Endothelial cell of umbilical vein (primary cell): ENCODE measurements around the gene TMEM170A. TPM values are rescaled to one million over a fixed set of nuclear protein-coding genes. Genes with fewer than 3 reads are reported as not detected.

Experiments used
- BruUV-seq: library from RNA; stranded (reverse); fragments of 400-500 nt; replicated peaks from 2 replicates; lab custom pipeline; 2021; lab: Mats Ljungman, UMichigan
- CTCF ChIA-PET: fragments of 300-600, 350-600 bp; sonication (Branson Sonifier 250); formaldehyde crosslinking; loops from one replicate; lab custom pipeline; 2021; ENCODE audit warnings: antibody characterized with exemption, inconsistent platforms; lab: Charles Lee
- POLR2A ChIA-PET: fragments of 300-600, 350-600 bp; sonication (Branson Sonifier 250); formaldehyde crosslinking; loops from one replicate; lab custom pipeline; 2021; ENCODE audit warnings: antibody characterized with exemption, inconsistent platforms; lab: Charles Lee
- DNase-seq: peaks from one replicate; pipeline ENCODE4 v3.0.0-alpha.2; 2011; ENCODE audit warnings: low read depth, low spot score
- FAIRE-seq: peaks from 2 replicates; lab custom pipeline; 2011; peaks lifted over from hg19 to GRCh38; lab: Jason Lieb, UNC
- H2AFZ ChIP-seq: 2 replicates; pipeline ENCODE4 v1.6.0; 2012; ENCODE audit warnings: low read depth, low read length, control low read depth, inconsistent platforms
- H3K27ac ChIP-seq: 2 replicates; pipeline ENCODE4 v1.5.1; 2011; ENCODE audit warnings: low read depth, mild to moderate bottlenecking, control low read depth, low read length, moderate library complexity; ENCODE audit not compliant: insufficient read depth
- H3K27me3 ChIP-seq, 2 experiments: 2 replicates each; pipeline versions ENCODE4 v1.6.0 to v1.6.1; 2011; ENCODE audit warnings: low read length in 2 of 2, mixed read lengths in 1 of 2; ENCODE audit not compliant: control insufficient read depth in 2 of 2, insufficient read depth in 2 of 2
- H3K36me3 ChIP-seq, 2 experiments: 2 replicates in 1 of 2; 3 replicates in 1 of 2; pipeline ENCODE4 v1.5.1; 2011; ENCODE audit warnings: low read length in 2 of 2, mild to moderate bottlenecking in 1 of 2, moderate library complexity in 1 of 2; ENCODE audit not compliant: control insufficient read depth in 2 of 2, insufficient read depth in 2 of 2; ENCODE audit errors: extremely low read depth in 1 of 2
- H3K4me1 ChIP-seq: 3 replicates; pipeline ENCODE4 v1.5.1; 2011; ENCODE audit warnings: mild to moderate bottlenecking, low read length; ENCODE audit not compliant: control insufficient read depth, insufficient read depth; ENCODE audit errors: extremely low read depth
- H3K4me2 ChIP-seq: 2 replicates; pipeline ENCODE4 v1.6.1; 2011; ENCODE audit warnings: low read length, control low read depth, mixed read lengths; ENCODE audit not compliant: insufficient read depth
- H3K4me3 ChIP-seq, 3 experiments: fragments of 200-600 bp in 1 of 3; sonication (generic), shearing (Covaris generic) in 1 of 3; replicated peaks in 1 of 3; 2 replicates each; pipeline ENCODE4 v1.5.1; 2011 to 2016; ENCODE audit warnings: control low read depth in 3 of 3, low read length in 3 of 3, mild to moderate bottlenecking in 2 of 3, inconsistent platforms in 1 of 3, low read depth in 1 of 3, moderate library complexity in 1 of 3; ENCODE audit not compliant: insufficient read depth in 1 of 3
- H3K79me2 ChIP-seq: 2 replicates; pipeline ENCODE4 v1.6.0; 2012; ENCODE audit warnings: low read length, inconsistent platforms; ENCODE audit not compliant: control insufficient read depth, insufficient read depth
- H3K9ac ChIP-seq: replicated peaks from 2 replicates; pipeline ENCODE3; 2011; ENCODE audit warnings: low read length, control low read depth; ENCODE audit not compliant: insufficient read depth; ENCODE audit errors: extremely low read depth
- H3K9me1 ChIP-seq: replicated peaks from 3 replicates; pipeline ENCODE4 v1.6.0; 2011; ENCODE audit warnings: mild to moderate bottlenecking, low read length; ENCODE audit not compliant: control insufficient read depth, insufficient read depth; ENCODE audit errors: extremely low read depth
- H3K9me3 ChIP-seq: replicated peaks from 2 replicates; pipeline ENCODE4 v1.5.1; 2012; ENCODE audit warnings: low read length, inconsistent platforms; ENCODE audit not compliant: control insufficient read depth, insufficient read depth
- H4K20me1 ChIP-seq: replicated peaks from 2 replicates; pipeline ENCODE3; 2011; ENCODE audit warnings: mild to moderate bottlenecking, low read length; ENCODE audit not compliant: control insufficient read depth, insufficient read depth; ENCODE audit errors: extremely low read depth
- EZH2 ChIP-seq: IDR thresholded peaks from 2 replicates; pipeline ENCODE4 v1.6.1; 2012; ENCODE audit warnings: borderline replicate concordance, low read depth, mild to moderate bottlenecking, moderate library complexity, low read length, inconsistent platforms; ENCODE audit not compliant: severe bottlenecking
- FOS ChIP-seq: IDR thresholded peaks from 2 replicates; pipeline ENCODE4 v1.6.1; 2011; ENCODE audit warnings: mild to moderate bottlenecking, low read length, moderate library complexity, borderline replicate concordance; ENCODE audit not compliant: insufficient read depth
- GATA2 ChIP-seq: IDR thresholded peaks from 2 replicates; pipeline ENCODE4 v1.7.0; 2011; ENCODE audit warnings: low read depth, mild to moderate bottlenecking, moderate library complexity, mixed read lengths, low read length; ENCODE audit not compliant: insufficient read length, insufficient read depth
- JUN ChIP-seq: IDR thresholded peaks from 2 replicates; pipeline ENCODE4 v1.6.1; 2011; ENCODE audit warnings: borderline replicate concordance, low read depth; ENCODE audit not compliant: insufficient read length, insufficient read depth
- MAX ChIP-seq: IDR thresholded peaks from 2 replicates; pipeline ENCODE4 v1.6.1; 2011; ENCODE audit not compliant: insufficient read depth, insufficient read length
- POLR2A ChIP-seq: IDR thresholded peaks from 2 replicates; pipeline ENCODE4 v1.6.1; 2012; ENCODE audit warnings: low read depth, mild to moderate bottlenecking, control low read depth, low read length
- POLR2AphosphoS5 ChIP-seq: IDR thresholded peaks from 2 replicates; pipeline ENCODE4 v1.6.1; 2012; ENCODE audit warnings: low read depth, mild to moderate bottlenecking, control low read depth, low read length, moderate library complexity; ENCODE audit not compliant: insufficient read depth
- dilution Hi-C: fragments of 300-500 bp; cut with MboI; formaldehyde crosslinking; loops from one replicate; pipeline ENCODE4 v1.15.0; 2019; ENCODE audit warnings: low sequenced_read_pairs; ENCODE audit not compliant: extremely low pct_ligation_motif_present
- intact Hi-C: fragments of 100-400 bp; cut with micrococcal nuclease; formaldehyde crosslinking; loops from one replicate; pipeline ENCODE4 v1.10.0; 2022
- polyA plus RNA-seq, 4 experiments: library from polyadenylated mRNA; depleted of rRNA in 3 of 4; stranded (reverse) in 3 of 4; unstranded in 1 of 4; fragments of >200 nt; gene quantifications; 2 replicates each; pipeline versions ENCODE4 v1.2.1 to v1.2.3, GENCODE V29; 2011 to 2012; ENCODE audit warnings: missing spikeins in 1 of 4
- total RNA-seq: library from RNA; stranded (reverse); gene quantifications from 2 replicates; pipeline ENCODE4 v1.2.3, GENCODE V29; 2021
- TF ChIP-seq, protein P1 (sequence below), 2 donors: IDR thresholded peaks; 1 replicate in 1 of 2; 2 replicates in 1 of 2; pipeline ENCODE4 v1.5.1; 2011; ENCODE audit warnings: low read length in 2 of 2, mild to moderate bottlenecking in 2 of 2, moderate library complexity in 2 of 2, control low read depth in 1 of 2, inconsistent platforms in 1 of 2, low read depth in 1 of 2; ENCODE audit not compliant: insufficient read depth in 1 of 2; ENCODE audit errors: extremely low read depth in 1 of 2

TMEM170A gene
- total and polyA plus RNA-seq, 2 donors (not counting 3 experiments of a cell fraction or from before 2014, with no cell fraction given): 12.9 to 22.2 TPM

DNA sequence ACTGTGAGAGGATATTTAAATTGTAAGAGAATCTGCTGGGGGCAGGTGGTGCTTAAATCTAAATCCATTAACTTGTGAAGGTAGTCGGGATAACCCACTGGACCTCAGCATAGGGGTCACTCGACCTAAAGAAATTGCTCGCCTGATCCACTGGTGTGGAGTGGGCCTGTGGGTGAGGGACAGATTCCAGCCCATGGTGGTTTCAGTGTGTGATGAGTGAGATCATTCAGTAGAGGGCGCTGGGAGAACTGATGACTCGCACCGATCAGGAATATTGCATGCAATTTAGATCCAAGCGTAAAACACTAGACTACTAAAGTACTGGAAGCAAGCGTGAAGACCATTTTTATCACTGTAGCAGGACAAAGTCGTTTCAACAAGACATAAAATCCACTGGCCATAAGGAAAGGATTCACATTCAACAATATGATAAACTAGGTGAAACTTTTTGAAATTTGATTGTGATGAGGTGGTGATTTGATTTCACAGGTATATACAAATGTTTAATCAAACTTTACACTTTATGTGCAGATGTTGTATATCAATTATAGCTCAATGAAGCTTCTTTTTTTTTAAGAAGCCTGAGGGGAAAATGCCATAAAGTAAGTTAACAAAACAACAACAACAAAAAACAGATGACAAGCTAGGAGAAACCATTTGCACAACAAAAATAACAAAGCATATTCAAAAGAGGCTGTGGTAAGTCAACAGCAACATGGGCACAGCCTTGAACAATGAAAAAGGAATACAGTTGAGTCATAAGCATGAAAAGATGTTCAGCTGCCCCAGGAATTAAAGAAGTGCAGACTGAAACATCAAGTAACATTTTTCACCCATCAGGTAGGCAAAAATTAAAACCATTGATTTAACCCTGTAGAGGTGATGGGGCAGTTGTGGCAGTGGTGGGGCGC, 7.5 kb upstream of the TMEM170A start:
- H3K27ac ChIP-seq: no peak overlapping the region
- H3K9ac ChIP-seq: no peak overlapping the region
- ChIA-PET POLR2A (no interaction called here), CTCF (interaction anchor here (0.7 to 4.9 kb wide), 19 partner anchors 11 to 1700 kb away, joined by 3 to 74 read pairs (median 6); no protein-coding TSS in a partner anchor)
- intact Hi-C loops (loop anchor here (1.0 to 5.0 kb wide), 5 partner anchors 45 to 1700 kb away; no protein-coding TSS in a partner anchor), dilution Hi-C loops (no loop called here)
- TF ChIP-seq, protein P1, sequence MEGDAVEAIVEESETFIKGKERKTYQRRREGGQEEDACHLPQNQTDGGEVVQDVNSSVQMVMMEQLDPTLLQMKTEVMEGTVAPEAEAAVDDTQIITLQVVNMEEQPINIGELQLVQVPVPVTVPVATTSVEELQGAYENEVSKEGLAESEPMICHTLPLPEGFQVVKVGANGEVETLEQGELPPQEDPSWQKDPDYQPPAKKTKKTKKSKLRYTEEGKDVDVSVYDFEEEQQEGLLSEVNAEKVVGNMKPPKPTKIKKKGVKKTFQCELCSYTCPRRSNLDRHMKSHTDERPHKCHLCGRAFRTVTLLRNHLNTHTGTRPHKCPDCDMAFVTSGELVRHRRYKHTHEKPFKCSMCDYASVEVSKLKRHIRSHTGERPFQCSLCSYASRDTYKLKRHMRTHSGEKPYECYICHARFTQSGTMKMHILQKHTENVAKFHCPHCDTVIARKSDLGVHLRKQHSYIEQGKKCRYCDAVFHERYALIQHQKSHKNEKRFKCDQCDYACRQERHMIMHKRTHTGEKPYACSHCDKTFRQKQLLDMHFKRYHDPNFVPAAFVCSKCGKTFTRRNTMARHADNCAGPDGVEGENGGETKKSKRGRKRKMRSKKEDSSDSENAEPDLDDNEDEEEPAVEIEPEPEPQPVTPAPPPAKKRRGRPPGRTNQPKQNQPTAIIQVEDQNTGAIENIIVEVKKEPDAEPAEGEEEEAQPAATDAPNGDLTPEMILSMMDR (IDR thresholded peaks at IDR 0.05; ENCODE audit: extremely low read depth in 1 of 2, insufficient read depth in 1 of 2, low read depth in 1 of 2, low read length in 2 of 2): peak; percentile 65 to 74
- no peak for TF ChIP-seq POLR2A
- TF ChIP-seq EZH2: no peak
- no peak for TF ChIP-seq POLR2AphosphoS5
- no peak for TF ChIP-seq JUN
- no peak for TF ChIP-seq GATA2
- TF ChIP-seq MAX: no peak
- TF ChIP-seq FOS: no peak
- H3K79me2 ChIP-seq: no peaks in the 10 kb centered on the region
- no peaks in the 10 kb centered on the region for H3K4me1 ChIP-seq
- H3K27me3 ChIP-seq: no peaks in the 10 kb centered on the region
- H3K9me3 ChIP-seq: no peaks in the 10 kb centered on the region
- no TSS peak for BruUV-seq
- FAIRE-seq (peak; percentile 97), DNase-seq (peak; percentile 67)
- no peak overlapping the region for H3K4me2 ChIP-seq
- H2AFZ ChIP-seq: no peak overlapping the region
- no peaks in the 10 kb centered on the region for H4K20me1 ChIP-seq
- no peaks in the 10 kb centered on the region for H3K9me1 ChIP-seq
- no peak overlapping the region for H3K4me3 ChIP-seq
- no peaks in the 10 kb centered on the region for H3K36me3 ChIP-seq
